Pericardium fibroblast (primary cell): ENCODE data around the gene HLA-DQB1. TPM values are rescaled to one million over a fixed set of nuclear protein-coding genes. Genes with fewer than 3 reads are reported as not detected.

Experiments used
- total RNA-seq: library from RNA; depleted of rRNA; stranded (reverse); fragments of >200 nt; gene quantifications from 2 replicates; pipeline ENCODE4 v1.2.3, GENCODE V29; 2015

Gene HLA-DQB1
- not detected in 2 replicates for total RNA-seq

GRCh38 chr6:32666420-32667300, at the start of gene HLA-DQB1:
Gene HLA-DQB1, minus strand, starts transcription at chr6:32666657. Its CDS starts 50 bp downstream, at chr6:32666607.

GRCh38 chr6:32637219-32637880, 29.1 kb downstream of the HLA-DQB1 start, which contains the start of gene HLA-DQA1:
Gene HLA-DQA1, plus strand, starts transcription at chr6:32637406. Its CDS starts 53 bp downstream, at chr6:32637459.

Other genes starting within 250 kb of the HLA-DQB1 start
- gene HLA-DRA, start 226.8 kb downstream of the HLA-DQB1 start, total RNA-seq, result not detected in 2 replicates
- gene HLA-DRB5, start 136.4 kb downstream of the HLA-DQB1 start, total RNA-seq, result not detected in 2 replicates
- gene HLA-DRB1, start 76.8 kb downstream of the HLA-DQB1 start, total RNA-seq, result not detected in 2 replicates
- gene HLA-DQA1, start 29.3 kb downstream of the HLA-DQB1 start, total RNA-seq, result not detected in 2 replicates
- not detected in 2 replicates for gene HLA-DQA2, start 74.7 kb upstream of the HLA-DQB1 start, total RNA-seq
- gene HLA-DQB2, start 96.9 kb upstream of the HLA-DQB1 start, total RNA-seq, result not detected in 2 replicates
- gene HLA-DOB, start 150.3 kb upstream of the HLA-DQB1 start, total RNA-seq, result 2.2 TPM in 1 of 2 replicates, not detected in the other
- 6.3 and 6.6 TPM in 2 replicates for gene TAP2, start 172.1 kb upstream of the HLA-DQB1 start, total RNA-seq
- gene PSMB8, start 177.4 kb upstream of the HLA-DQB1 start, total RNA-seq, result 32.7 and 68.0 TPM in 2 replicates
- gene TAP1, start 187.0 kb upstream of the HLA-DQB1 start, total RNA-seq, result 15.9 and 19.5 TPM in 2 replicates
- 11.1 and 18.1 TPM in 2 replicates for gene PSMB9, start 187.5 kb upstream of the HLA-DQB1 start, total RNA-seq